Measurements from ENCODE around the gene NOL8.

NOL8 gene

DNA sequence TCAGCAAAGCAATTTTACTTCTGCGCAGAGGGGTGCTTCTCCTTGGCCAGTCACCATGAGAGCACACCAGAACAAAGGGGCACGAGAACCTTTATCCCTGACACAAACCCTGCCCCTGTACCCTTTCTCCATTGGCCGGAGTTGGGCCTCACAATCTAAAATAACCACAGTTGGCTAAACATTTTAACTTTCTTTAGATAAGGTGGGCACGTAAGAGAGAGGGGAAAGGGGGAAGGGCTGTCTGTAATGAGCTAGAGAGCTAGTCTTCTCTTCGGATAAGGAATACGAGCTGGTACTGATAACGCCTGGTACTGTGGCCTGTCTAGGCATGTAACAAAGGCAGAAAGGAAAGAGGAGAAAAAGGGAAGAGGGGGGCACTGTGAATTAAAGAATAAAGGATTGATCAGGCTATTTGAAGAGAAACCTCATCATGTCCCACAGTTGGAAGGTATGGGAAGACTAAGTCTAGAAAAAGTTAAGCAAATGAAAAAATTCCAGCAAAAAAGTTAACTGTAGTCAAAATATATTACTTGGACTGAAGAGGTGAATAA, 29.8 kb downstream of the NOL8 start:
- H3K4me2 ChIP-seq (ENCODE audit: low read length, poor library complexity, severe bottlenecking) = no peak overlapping the region
- no peak overlapping the region for H3K23ac ChIP-seq (ENCODE audit: low read length in 2 of 2)
- peak overlapping the region; percentile 99 for H3K9ac ChIP-seq (ENCODE audit: low read length)
- WGBS = 76% methylated on average over 6 of the region's 7 CpGs
- peaks cover 9 to 52% of the 10 kb centered on the region in 2 experiments for H3K36me3 ChIP-seq (ENCODE audit: control insufficient read depth in 1 of 2, insufficient read depth in 2 of 2, low read depth in 1 of 2, low read length in 2 of 2)
- no peak overlapping the region for H2AFZ ChIP-seq (ENCODE audit: low read depth, low read length)
- H3K4ac ChIP-seq (ENCODE audit: low read depth in 1 of 2, low read length in 2 of 2) = no peak overlapping the region
- no peak overlapping the region for H2BK12ac ChIP-seq (ENCODE audit: low read length in 2 of 2)
- no peak overlapping the region for H2AK5ac ChIP-seq (ENCODE audit: low read length, severe bottlenecking)
- no peaks in the 10 kb centered on the region for H3K27me3 ChIP-seq (ENCODE audit: control insufficient read depth in 1 of 2, insufficient read depth in 1 of 2, low read length in 2 of 2)
- no peak overlapping the region for H2BK15ac ChIP-seq (ENCODE audit: low read depth, poor library complexity, severe bottlenecking)
- peaks cover 2% of the 10 kb centered on the region for H3K79me1 ChIP-seq (replicated peaks; ENCODE audit: low read length, poor library complexity, severe bottlenecking)
- H3K4me1 ChIP-seq (ENCODE audit: control insufficient read depth, insufficient read depth, low read depth, low read length) = peaks cover 12% of the 10 kb centered on the region
- no peak overlapping the region for H3K4me3 ChIP-seq (ENCODE audit: insufficient read depth in 1 of 2, low read depth in 1 of 2, low read length in 2 of 2)
- H3K14ac ChIP-seq (ENCODE audit: low read length in 2 of 2) = no peak overlapping the region
- peak overlapping the region; percentile 7 for H4K8ac ChIP-seq (ENCODE audit: low read length)
- H4K91ac ChIP-seq (ENCODE audit: low read length) = no peak overlapping the region
- no peak overlapping the region for H3K27ac ChIP-seq (ENCODE audit: low read length, poor library complexity, severe bottlenecking)
- H3K9me3 ChIP-seq (ENCODE audit: control insufficient read depth, low read length) = no peaks in the 10 kb centered on the region
- no peak for DNase-seq
- no peak overlapping the region for H2BK5ac ChIP-seq (ENCODE audit: low read depth, low read length, poor library complexity, severe bottlenecking)
- no peak overlapping the region for H2BK120ac ChIP-seq (ENCODE audit: low read depth, low read length)
- H3K18ac ChIP-seq (ENCODE audit: low read depth in 1 of 2, low read length in 2 of 2) = no peak overlapping the region

- Histone ChIP-seq H3K4me2 (ENCODE audit: low read length, poor library complexity, severe bottlenecking) (peak overlapping the region; percentile 73), H2BK120ac (ENCODE audit: low read depth, low read length) (no peak overlapping the region), H2AFZ (ENCODE audit: low read depth, low read length) (no peak overlapping the region), H2BK12ac (ENCODE audit: low read length in 2 of 2) (no peak overlapping the region), H3K4me1 (ENCODE audit: control insufficient read depth, insufficient read depth, low read depth, low read length) (peaks cover 12% of the 10 kb centered on the region), H3K4ac (ENCODE audit: low read depth in 1 of 2, low read length in 2 of 2) (peak overlapping the region in 1 of 2 experiments; percentile 56), H2BK15ac (ENCODE audit: low read depth, poor library complexity, severe bottlenecking) (no peak overlapping the region), H2BK5ac (ENCODE audit: low read depth, low read length, poor library complexity, severe bottlenecking) (no peak overlapping the region), H3K27ac (ENCODE audit: low read length, poor library complexity, severe bottlenecking) (no peak overlapping the region), H3K9me3 (ENCODE audit: control insufficient read depth, low read length) (no peaks in the 10 kb centered on the region), H3K23ac (ENCODE audit: low read length in 2 of 2) (no peak overlapping the region), H4K8ac (ENCODE audit: low read length) (no peak overlapping the region), H4K91ac (ENCODE audit: low read length) (no peak overlapping the region), H3K9ac (ENCODE audit: low read length) (peak overlapping the region; percentile 99), H3K14ac (ENCODE audit: low read length in 2 of 2) (no peak overlapping the region), H3K79me1 (replicated peaks; ENCODE audit: low read length, poor library complexity, severe bottlenecking) (peaks cover 2% of the 10 kb centered on the region), H3K18ac (ENCODE audit: low read depth in 1 of 2, low read length in 2 of 2) (no peak overlapping the region), H2AK5ac (ENCODE audit: low read length, severe bottlenecking) (no peak overlapping the region), H3K4me3 (ENCODE audit: insufficient read depth in 1 of 2, low read depth in 1 of 2, low read length in 2 of 2) (peak overlapping the region; percentile 9 to 93), H3K36me3 (ENCODE audit: control insufficient read depth in 1 of 2, insufficient read depth in 2 of 2, low read depth in 1 of 2, low read length in 2 of 2) (peaks cover 6 to 49% of the 10 kb centered on the region in 2 experiments), H3K27me3 (ENCODE audit: control insufficient read depth in 1 of 2, insufficient read depth in 1 of 2, low read length in 2 of 2) (no peaks in the 10 kb centered on the region)
- WGBS = 58% methylated on average over 13 of the region's 13 CpGs
- peak; percentile 13 for DNase-seq
These were observed 30.9 kb downstream of the NOL8 start for GRCh38 chr9:92294297-92294676.

DNA sequence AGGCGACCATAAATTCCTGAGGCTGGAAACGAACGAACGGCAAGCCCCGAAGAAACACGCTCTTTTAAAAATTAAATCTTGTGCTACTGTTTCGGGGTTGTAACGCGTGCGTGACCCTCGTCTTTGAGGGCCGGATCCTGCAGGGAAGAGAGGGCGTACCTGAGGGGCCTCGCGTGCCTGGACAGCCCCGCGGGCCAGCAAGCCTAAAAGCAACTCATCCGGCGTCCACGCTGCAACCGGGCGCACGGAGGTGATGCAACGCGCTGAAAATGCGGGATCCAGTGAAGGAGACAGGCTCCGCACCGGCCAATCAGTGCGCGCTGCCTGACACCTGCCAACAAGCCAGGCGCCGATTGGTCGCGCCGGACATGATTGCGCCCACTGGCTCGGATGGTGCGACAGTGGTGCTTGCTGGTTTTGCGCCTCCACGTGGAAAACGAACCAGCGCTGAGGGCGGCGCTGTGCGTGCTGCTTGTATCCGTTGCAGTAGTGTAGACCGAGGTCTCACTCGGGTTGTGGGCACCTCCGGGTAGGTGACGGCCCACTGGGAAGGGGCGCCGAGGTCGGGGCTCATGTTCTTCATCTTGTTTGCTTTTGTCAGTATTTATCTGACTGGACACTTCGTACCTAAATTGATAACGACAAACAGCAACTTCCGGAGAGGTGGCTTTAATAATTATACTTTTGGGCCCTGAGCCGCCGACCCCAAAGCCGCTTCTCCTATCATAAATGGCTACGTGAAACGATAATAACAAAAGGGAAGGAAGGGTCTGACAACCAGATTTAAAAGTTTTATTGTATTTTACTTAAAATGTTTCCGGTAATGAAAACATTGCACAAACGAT, 31.5 kb downstream of the NOL8 start, which contains the start of gene IARS1:
IARS1 (minus strand) TSS at position 246 of the 845 bp plus-strand sequence. CDS start 4,278 bp downstream, outside the sequence.
- H3K4me2 ChIP-seq (ENCODE audit: low read length, poor library complexity, severe bottlenecking) = peak within 1 kb of the TSS; percentile 73
- no peak within 1 kb of the TSS for H4K91ac ChIP-seq (ENCODE audit: low read length)
- H3K9me3 ChIP-seq (ENCODE audit: control insufficient read depth, low read length) = no peaks in the 10 kb centered on the region
- H3K14ac ChIP-seq (ENCODE audit: low read length in 2 of 2) = no peak within 1 kb of the TSS
- WGBS = 3% methylated on average over 57 of the region's 63 CpGs
- peaks cover 6 to 49% of the 10 kb centered on the region in 2 experiments for H3K36me3 ChIP-seq (ENCODE audit: control insufficient read depth in 1 of 2, insufficient read depth in 2 of 2, low read depth in 1 of 2, low read length in 2 of 2)
- no peak within 1 kb of the TSS for H2BK120ac ChIP-seq (ENCODE audit: low read depth, low read length)
- H3K27ac ChIP-seq (ENCODE audit: low read length, poor library complexity, severe bottlenecking) = peak within 1 kb of the TSS; percentile 75
- H3K4ac ChIP-seq (ENCODE audit: low read depth in 1 of 2, low read length in 2 of 2) = peak within 1 kb of the TSS in 1 of 2 experiments; percentile 56
- no peak within 1 kb of the TSS for H2AK5ac ChIP-seq (ENCODE audit: low read length, severe bottlenecking)
- H3K9ac ChIP-seq (ENCODE audit: low read length) = peak within 1 kb of the TSS; percentile 99
- peak within 1 kb of the TSS in 1 of 2 experiments; percentile 15 for H3K18ac ChIP-seq (ENCODE audit: low read depth in 1 of 2, low read length in 2 of 2)
- peak within 1 kb of the TSS; percentile 67 to 93 for H3K4me3 ChIP-seq (ENCODE audit: insufficient read depth in 1 of 2, low read depth in 1 of 2, low read length in 2 of 2)
- H2BK12ac ChIP-seq (ENCODE audit: low read length in 2 of 2) = peak within 1 kb of the TSS in 1 of 2 experiments; percentile 42
- peak within 1 kb of the TSS; percentile 33 for H2AFZ ChIP-seq (ENCODE audit: low read depth, low read length)
- H2BK15ac ChIP-seq (ENCODE audit: low read depth, poor library complexity, severe bottlenecking) = peak within 1 kb of the TSS; percentile 63
- H3K4me1 ChIP-seq (ENCODE audit: control insufficient read depth, insufficient read depth, low read depth, low read length) = peaks cover 11% of the 10 kb centered on the region
- H3K23ac ChIP-seq (ENCODE audit: low read length in 2 of 2) = no peak within 1 kb of the TSS
- H2BK5ac ChIP-seq (ENCODE audit: low read depth, low read length, poor library complexity, severe bottlenecking) = no peak within 1 kb of the TSS
- DNase-seq = peak; percentile 99
- H3K27me3 ChIP-seq (ENCODE audit: control insufficient read depth in 1 of 2, insufficient read depth in 1 of 2, low read length in 2 of 2) = no peaks in the 10 kb centered on the region
- H3K79me1 ChIP-seq (replicated peaks; ENCODE audit: low read length, poor library complexity, severe bottlenecking) = peaks cover 5% of the 10 kb centered on the region
- peak within 1 kb of the TSS; percentile 90 for H4K8ac ChIP-seq (ENCODE audit: low read length)

GRCh38 chr9:92293075-92293354, 32.1 kb downstream of the NOL8 start:
- Histone ChIP-seq H3K4me2 (ENCODE audit: low read length, poor library complexity, severe bottlenecking) (peak overlapping the region; percentile 46), H2AFZ (ENCODE audit: low read depth, low read length) (no peak overlapping the region), H3K18ac (ENCODE audit: low read depth in 1 of 2, low read length in 2 of 2) (no peak overlapping the region), H3K4ac (ENCODE audit: low read depth in 1 of 2, low read length in 2 of 2) (no peak overlapping the region), H3K27ac (ENCODE audit: low read length, poor library complexity, severe bottlenecking) (no peak overlapping the region), H2BK15ac (ENCODE audit: low read depth, poor library complexity, severe bottlenecking) (no peak overlapping the region), H3K4me3 (ENCODE audit: insufficient read depth in 1 of 2, low read depth in 1 of 2, low read length in 2 of 2) (peak overlapping the region in 1 of 2 experiments; percentile 93), H3K9me3 (ENCODE audit: control insufficient read depth, low read length) (no peaks in the 10 kb centered on the region), H2BK120ac (ENCODE audit: low read depth, low read length) (no peak overlapping the region), H3K79me1 (replicated peaks; ENCODE audit: low read length, poor library complexity, severe bottlenecking) (peaks cover 6% of the 10 kb centered on the region), H4K91ac (ENCODE audit: low read length) (no peak overlapping the region), H3K23ac (ENCODE audit: low read length in 2 of 2) (no peak overlapping the region), H3K27me3 (ENCODE audit: control insufficient read depth in 1 of 2, insufficient read depth in 1 of 2, low read length in 2 of 2) (no peaks in the 10 kb centered on the region), H2AK5ac (ENCODE audit: low read length, severe bottlenecking) (no peak overlapping the region), H3K9ac (ENCODE audit: low read length) (peak overlapping the region; percentile 99), H4K8ac (ENCODE audit: low read length) (no peak overlapping the region), H3K36me3 (ENCODE audit: control insufficient read depth in 1 of 2, insufficient read depth in 2 of 2, low read depth in 1 of 2, low read length in 2 of 2) (peaks cover 6 to 49% of the 10 kb centered on the region in 2 experiments), H3K4me1 (ENCODE audit: control insufficient read depth, insufficient read depth, low read depth, low read length) (peaks cover 11% of the 10 kb centered on the region), H2BK12ac (ENCODE audit: low read length in 2 of 2) (no peak overlapping the region), H3K14ac (ENCODE audit: low read length in 2 of 2) (no peak overlapping the region), H2BK5ac (ENCODE audit: low read depth, low read length, poor library complexity, severe bottlenecking) (no peak overlapping the region)
- DNase-seq = no peak
- WGBS = 4% methylated on average over 2 of the region's 5 CpGs
